ENCODE measurements around the gene NKD2.

Gene NKD2

DNA sequence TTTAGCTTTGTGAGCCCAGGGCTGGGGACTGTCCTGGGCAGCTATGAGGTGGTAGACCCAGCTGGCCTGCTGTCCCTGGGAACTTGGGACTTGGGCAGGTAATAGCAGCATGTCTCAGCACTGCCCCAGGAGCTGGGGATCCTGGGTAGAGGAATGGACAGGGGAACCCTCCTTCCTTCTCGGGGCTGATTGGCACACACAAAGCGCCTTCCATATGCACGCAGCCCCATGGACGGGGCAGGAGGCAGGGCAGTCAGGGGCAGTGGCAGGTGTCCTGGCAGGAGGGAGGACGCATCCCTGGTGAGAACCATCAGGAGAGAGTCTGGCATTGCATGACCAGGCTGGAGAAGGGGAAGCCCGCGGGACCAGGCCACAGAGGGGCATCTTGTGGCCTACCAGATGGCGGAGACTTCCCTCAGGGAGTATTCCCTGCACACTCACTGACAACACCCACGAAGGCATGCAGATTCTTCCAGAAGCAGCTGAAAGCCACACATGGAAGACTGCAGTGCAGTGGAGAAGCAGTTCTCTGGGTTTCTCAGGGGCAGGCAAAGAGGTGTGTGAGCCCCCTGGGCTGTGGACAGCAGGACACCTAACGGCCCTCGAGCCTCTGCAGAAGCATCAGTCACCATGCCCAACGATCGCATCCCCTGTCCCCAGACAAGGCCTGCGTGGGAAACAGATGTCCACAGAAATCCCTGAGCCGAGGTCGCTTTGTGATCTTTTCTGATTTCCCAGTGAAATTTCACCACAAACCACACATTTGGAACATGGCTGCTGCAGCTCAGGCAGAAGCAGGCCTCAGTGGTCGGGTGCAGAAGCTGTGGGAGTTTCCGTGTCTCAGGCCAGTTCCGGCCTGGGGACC, 7.0 kb upstream of the NKD2 start:
- DNase-seq = no peak

GRCh38 chr5:1002271-1002546, 6.4 kb upstream of the NKD2 start:
- DNase-seq = no peak

- DNase-seq = no peak
Observed at GRCh38 chr5:1002836-1003235, 5.8 kb upstream of the NKD2 start.

- DNase-seq = no peak
Observed at GRCh38 chr5:1003296-1003937, 5.2 kb upstream of the NKD2 start.

DNA sequence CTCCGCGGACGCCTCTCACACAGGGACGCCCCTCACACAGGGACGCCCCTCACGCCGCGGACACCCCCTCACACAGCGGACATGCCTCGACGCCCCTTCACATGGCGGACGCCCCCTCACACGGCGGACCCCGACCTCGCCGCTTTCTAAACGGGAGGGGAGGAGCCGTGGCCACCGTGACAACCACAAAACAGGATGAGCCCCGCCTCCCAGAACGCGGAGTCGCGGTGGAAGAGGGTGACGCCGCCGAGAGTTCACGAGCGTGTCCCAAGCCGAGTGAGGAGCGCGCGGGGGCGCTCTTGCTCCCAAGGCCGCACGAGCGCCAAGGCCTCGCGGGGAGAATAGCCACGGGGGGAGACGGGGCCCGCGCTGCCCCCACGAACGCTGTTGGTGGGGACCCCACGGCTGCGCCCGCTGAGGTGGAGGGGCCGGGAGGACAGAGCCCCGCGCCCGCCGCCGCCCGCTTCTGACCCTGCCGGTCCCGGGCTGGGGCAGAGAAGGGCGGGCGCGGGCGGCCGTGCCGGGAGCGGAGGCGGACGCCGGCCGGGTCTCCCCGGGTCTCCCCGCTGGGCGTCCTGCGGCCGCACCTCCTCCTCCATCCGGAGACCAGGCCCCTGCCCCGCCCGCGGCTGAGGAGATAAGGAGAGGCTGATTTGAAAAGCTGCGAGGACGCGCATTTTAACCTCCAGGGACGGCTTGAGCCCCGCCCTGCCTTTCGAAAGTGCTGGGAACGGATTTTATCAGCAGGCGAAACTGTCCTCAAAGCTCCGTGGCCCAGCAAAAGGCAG, 3.9 kb upstream of the NKD2 start:
- DNase-seq = no peak

DNA sequence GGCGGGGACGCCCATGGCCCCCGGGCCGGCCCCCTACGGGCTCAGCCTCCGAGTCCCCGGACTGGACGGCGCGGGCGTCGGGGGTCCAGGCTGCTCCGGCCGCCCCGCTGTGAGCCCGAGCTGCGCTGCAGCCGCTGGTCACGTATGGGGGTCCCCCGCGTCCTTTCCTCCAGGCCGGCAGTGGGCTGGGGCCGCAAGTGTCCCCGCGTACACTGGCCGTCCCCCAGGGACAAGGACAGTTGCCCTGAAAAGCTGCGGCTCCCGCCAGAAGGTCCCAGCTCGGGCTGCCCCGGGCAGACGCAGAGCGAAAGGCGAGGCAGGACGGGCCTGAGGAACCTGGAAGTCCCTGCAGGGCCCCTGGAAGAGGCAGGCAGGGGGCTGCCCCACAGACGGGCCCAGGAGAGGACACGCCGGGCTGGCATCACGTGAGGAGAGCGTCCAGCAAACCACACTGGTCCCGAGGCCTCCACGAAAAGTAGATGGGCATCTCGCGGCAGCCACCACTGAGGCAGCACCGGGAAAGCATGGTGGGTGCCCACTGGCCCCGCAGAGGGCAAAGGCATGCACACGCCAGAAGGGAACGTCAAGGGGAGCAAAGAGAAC, 3.3 kb upstream of the NKD2 start:
- no peak for DNase-seq

DNA sequence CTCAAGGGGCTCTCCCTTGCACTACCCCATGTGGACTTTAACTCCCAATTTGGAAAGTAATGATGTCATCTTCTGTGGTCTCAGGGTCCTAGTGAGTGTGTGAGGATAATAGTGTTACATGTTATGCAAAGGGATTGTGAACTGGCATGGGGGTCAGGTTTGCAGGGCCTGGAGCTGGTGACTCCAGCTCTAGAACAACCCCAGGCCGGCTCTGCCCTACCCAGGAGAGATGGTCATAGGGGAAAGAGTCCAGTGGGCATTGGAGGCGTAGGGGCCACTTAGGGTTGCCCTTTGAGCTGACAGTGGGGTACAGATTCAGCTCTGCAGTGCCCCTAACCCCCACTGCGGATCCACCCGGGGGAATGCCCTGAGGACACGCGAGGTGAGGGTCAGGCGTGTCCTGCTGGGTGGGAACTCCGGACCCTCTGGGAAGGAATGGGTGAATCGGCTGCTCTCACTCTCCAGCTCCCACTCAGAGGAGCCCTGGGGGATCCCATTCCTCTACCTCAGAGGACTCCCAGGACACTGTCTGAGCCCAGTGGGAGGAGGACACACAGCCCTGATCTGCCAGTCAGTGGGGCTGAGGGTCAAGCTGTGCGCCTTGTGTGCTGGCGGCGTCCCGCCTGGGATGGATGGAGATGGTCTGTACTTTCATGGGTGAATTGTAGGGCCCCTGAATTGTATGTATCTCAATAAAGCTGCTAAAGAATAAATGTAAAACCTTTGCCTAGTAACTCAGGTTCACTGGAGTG, 2.5 kb upstream of the NKD2 start:
- DNase-seq = no peak

- no peak for DNase-seq
Observed at GRCh38 chr5:1006656-1007071, 1.9 kb upstream of the NKD2 start.

GRCh38 chr5:1007221-1007680, 1.4 kb upstream of the NKD2 start:
- no peak for DNase-seq

GRCh38 chr5:1007681-1008450, 736 bp upstream of the NKD2 start:
- no peak for DNase-seq

- DNase-seq = no peak
Observed at GRCh38 chr5:1009359-1010180, 968 bp downstream of the NKD2 start.

DNA sequence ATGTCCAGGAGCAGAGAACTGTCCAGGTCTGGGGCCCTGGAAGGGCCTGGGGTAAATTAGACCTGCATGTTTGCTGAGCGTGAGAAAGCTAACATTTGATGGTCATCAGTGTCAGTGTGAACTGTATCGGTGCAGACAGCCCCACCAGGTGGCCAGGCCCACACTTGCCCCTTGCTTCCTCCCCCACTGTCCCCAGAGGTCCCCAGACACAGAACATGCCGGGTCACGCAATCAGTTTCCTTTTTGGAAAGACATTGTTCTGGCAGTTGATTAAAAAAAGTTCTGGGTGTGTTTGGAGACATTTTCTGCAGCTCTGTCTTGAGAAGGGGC, 1.5 kb downstream of the NKD2 start:
- no peak for DNase-seq

GRCh38 chr5:1010641-1011046, 2.0 kb downstream of the NKD2 start:
- no peak for DNase-seq

DNA sequence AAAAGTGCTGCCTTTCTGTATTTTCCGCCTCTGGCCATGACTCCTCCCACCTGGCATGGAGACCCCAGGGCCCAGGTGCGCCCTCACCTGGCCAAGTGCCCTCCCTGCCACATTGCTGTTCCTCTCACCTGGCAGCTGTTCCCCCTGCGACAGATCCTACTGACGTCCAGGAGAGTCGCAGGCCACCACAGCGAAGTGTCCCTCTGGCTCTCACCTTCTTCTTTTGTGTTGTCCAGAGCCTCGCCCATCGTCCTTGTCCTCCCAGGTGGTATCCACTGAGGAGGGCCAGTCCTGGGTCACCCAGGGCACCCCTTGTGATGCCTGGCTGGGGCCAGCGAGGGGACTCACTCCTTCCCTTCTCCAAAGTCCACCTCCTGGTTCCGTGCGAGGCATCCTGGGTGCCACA, 2.6 kb downstream of the NKD2 start:
- DNase-seq = no peak

GRCh38 chr5:1011741-1012312, 3.2 kb downstream of the NKD2 start:
- DNase-seq = no peak

DNA sequence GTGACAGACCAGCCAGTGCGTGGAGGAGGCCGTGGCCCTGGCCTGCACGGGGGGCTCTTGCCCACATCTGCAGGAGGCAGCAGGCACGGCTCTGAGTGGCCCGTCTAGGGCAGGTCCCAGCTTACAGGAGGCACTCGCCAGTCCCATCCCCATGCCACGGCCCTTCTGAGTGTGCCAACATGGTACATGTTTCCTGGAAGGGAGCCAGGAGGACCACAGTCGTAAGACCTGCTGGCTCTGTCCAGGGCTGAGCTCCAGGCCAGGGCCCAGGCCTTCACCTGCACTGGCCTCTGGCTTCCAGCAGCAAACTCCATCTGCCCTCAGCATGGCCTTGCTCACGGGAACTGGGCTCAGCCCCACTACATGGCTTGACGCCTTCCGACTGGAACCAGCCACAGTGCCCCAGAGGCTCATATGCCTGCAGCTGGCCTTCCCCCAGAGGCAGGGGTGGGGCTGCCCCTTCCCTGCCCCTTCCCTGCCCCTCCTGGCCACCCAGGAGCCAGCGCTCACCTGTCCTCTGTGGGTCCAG, 3.8 kb downstream of the NKD2 start:
- no peak for DNase-seq

GRCh38 chr5:1012900-1013237, 4.3 kb downstream of the NKD2 start:
- no peak for DNase-seq

- no peak for DNase-seq
Observed at GRCh38 chr5:1013238-1013947, 4.8 kb downstream of the NKD2 start.

GRCh38 chr5:1013948-1014301, 5.3 kb downstream of the NKD2 start:
- DNase-seq = no peak

GRCh38 chr5:1014346-1014745, 5.7 kb downstream of the NKD2 start:
- no peak for DNase-seq
